Stimulated activated CD8-positive, alpha-beta memory T cell treated with anti-CD3 and anti-CD28 coated beads, Interleukin-2, amount 100 ng/mL, for 1 hour (primary cell): ENCODE results near the gene ZNF543.
"Not testable (repeated sequence)": the region's sequence is repeated elsewhere in the genome, so short reads cannot be mapped to it uniquely, and the experiment has no call there.

ENCODE experiments used
- DNase-seq, 2 donors: peaks; one replicate each; pipeline ENCODE4 v3.0.0-alpha.2; 2020; ENCODE audit warnings: low read depth in 2 of 2

The ZNF543 gene

GRCh38 chr19:57321116-57321515 lies 844 bp downstream of the ZNF543 start:
- no peak for DNase-seq

- no peak for DNase-seq
Observed at GRCh38 chr19:57321751-57322150, 1.5 kb downstream of the ZNF543 start.

- no peak for DNase-seq
Observed at GRCh38 chr19:57324992-57325391, 4.7 kb downstream of the ZNF543 start.

GRCh38 chr19:57327993-57328392 lies 7.7 kb downstream of the ZNF543 start:
- DNase-seq, result no peak

- no peak for DNase-seq
Observed at GRCh38 chr19:57334191-57334590, 13.9 kb downstream of the ZNF543 start.

- DNase-seq, result no peak
Observed at GRCh38 chr19:57338877-57339276, 18.6 kb downstream of the ZNF543 start.

- no peak for DNase-seq
Observed at GRCh38 chr19:57342582-57342981, 22.3 kb downstream of the ZNF543 start.

- DNase-seq, result no peak
Observed at GRCh38 chr19:57348136-57348535, 27.9 kb downstream of the ZNF543 start.

- DNase-seq, result peak; percentile 63 to 69
Observed at GRCh38 chr19:57350877-57351805, 30.9 kb downstream of the ZNF543 start, which contains the start of gene ZNF304. ZNF304 (plus strand) TSS chr19:57351271; CDS start chr19:57351665, 394 bp downstream.

- no peak for DNase-seq
Observed at GRCh38 chr19:57351867-57352266, 31.6 kb downstream of the ZNF543 start.

GRCh38 chr19:57355916-57356315 lies 35.6 kb downstream of the ZNF543 start:
- DNase-seq, result no peak

GRCh38 chr19:57357406-57357805 lies 37.1 kb downstream of the ZNF543 start:
- no peak for DNase-seq

GRCh38 chr19:57359300-57359699 lies 39.0 kb downstream of the ZNF543 start:
- no peak for DNase-seq

GRCh38 chr19:57362419-57362818 lies 42.1 kb downstream of the ZNF543 start:
- no peak for DNase-seq

GRCh38 chr19:57362997-57363687 lies 42.9 kb downstream of the ZNF543 start, which contains the start of the genes TRAPPC2B and ZNF547:
TRAPPC2B (plus strand) TSS chr19:57363551; CDS start chr19:57364834, 1,283 bp downstream.
ZNF547 (plus strand) TSS chr19:57363551; CDS start chr19:57368556, 5,005 bp downstream.
- DNase-seq, result peak; percentile 96 to 98

- DNase-seq, result no peak
Observed at GRCh38 chr19:57363688-57364181, 43.5 kb downstream of the ZNF543 start.

GRCh38 chr19:57366776-57367175 lies 46.5 kb downstream of the ZNF543 start:
- DNase-seq, result no peak

GRCh38 chr19:57374179-57374578 lies 53.9 kb downstream of the ZNF543 start:
- no peak for DNase-seq

GRCh38 chr19:57374647-57375046 lies 54.4 kb downstream of the ZNF543 start:
- DNase-seq, result not testable (repeated sequence)

- no peak for DNase-seq
Observed at GRCh38 chr19:57376151-57376550, 55.9 kb downstream of the ZNF543 start.

- no peak for DNase-seq
Observed at GRCh38 chr19:57377498-57378146, 57.4 kb downstream of the ZNF543 start.
